ENCODE measurements around the gene TELO2. TPM values are rescaled to one million over a fixed set of nuclear protein-coding genes. Genes with fewer than 3 reads are reported as not detected.

Gene TELO2
- total RNA-seq, 1 experiment from 2014 or later, result 65.4 TPM

GRCh38 chr16:1461146-1461545 is 32.0 kb upstream of the TELO2 start:
- Histone ChIP-seq H3K9me3 (ENCODE audit: control insufficient read depth, insufficient read depth, low read depth, low read length) (no peaks in the 10 kb centered on the region), H3K36me3 (ENCODE audit: control insufficient read depth, insufficient read depth, low read length) (no peaks in the 10 kb centered on the region), H3K4me1 (ENCODE audit: control insufficient read depth, insufficient read depth, low read length) (no peaks in the 10 kb centered on the region), H3K27ac (ENCODE audit: low read length) (no peak overlapping the region), H3K4me3 (ENCODE audit: low read depth in 2 of 2, low read length in 2 of 2) (no peak overlapping the region), H3K27me3 (ENCODE audit: control insufficient read depth, insufficient read depth, low read length) (no peaks in the 10 kb centered on the region)
- intact Hi-C loops (cut with micrococcal nuclease; ENCODE audit: unreplicated experiment), result no loop called here
- no TSS peak for BruUV-seq (replicated peaks)
- in situ Hi-C loops (cut with HindIII; ENCODE audit: low pct_unique_long_range_greater_than_20kb, low sequenced_read_pairs), result no loop called here
- ChIA-PET POLR2A (no interaction called here), CTCF (no interaction called here)
- TF ChIP-seq REST (IDR thresholded peaks at IDR 0.05; ENCODE audit: insufficient read depth in 1 of 2, low read depth in 2 of 2, low read length in 1 of 2) (no peak), POLR2AphosphoS5 (IDR thresholded peaks at IDR 0.05; ENCODE audit: low read depth, low read length) (no peak), CTCF (IDR thresholded peaks at IDR 0.05) (no peak), TCF7L2 (IDR thresholded peaks at IDR 0.05; ENCODE audit: low read depth, low read length) (no peak), SIN3A (IDR thresholded peaks at IDR 0.05; ENCODE audit: borderline replicate concordance, insufficient read depth, low read depth, low read length) (no peak)
- ATAC-seq (no peak), DNase-seq (ENCODE audit: low read depth, low spot score) (no peak)

GRCh38 chr16:1464196-1464893 is 28.8 kb upstream of the TELO2 start:
- Histone ChIP-seq H3K4me3 (ENCODE audit: low read depth in 2 of 2, low read length in 2 of 2) (no peak overlapping the region), H3K4me1 (ENCODE audit: control insufficient read depth, insufficient read depth, low read length) (no peaks in the 10 kb centered on the region), H3K9me3 (ENCODE audit: control insufficient read depth, insufficient read depth, low read depth, low read length) (no peaks in the 10 kb centered on the region), H3K27me3 (ENCODE audit: control insufficient read depth, insufficient read depth, low read length) (no peaks in the 10 kb centered on the region), H3K36me3 (ENCODE audit: control insufficient read depth, insufficient read depth, low read length) (no peaks in the 10 kb centered on the region), H3K27ac (ENCODE audit: low read length) (no peak overlapping the region)
- CTCF ChIA-PET, result no interaction called here
- no TSS peak for BruUV-seq (replicated peaks)
- TF ChIP-seq SIN3A (IDR thresholded peaks at IDR 0.05; ENCODE audit: borderline replicate concordance, insufficient read depth, low read depth, low read length) (no peak), CTCF (IDR thresholded peaks at IDR 0.05) (no peak), REST (IDR thresholded peaks at IDR 0.05; ENCODE audit: insufficient read depth in 1 of 2, low read depth in 2 of 2, low read length in 1 of 2) (no peak), TCF7L2 (IDR thresholded peaks at IDR 0.05; ENCODE audit: low read depth, low read length) (no peak), POLR2AphosphoS5 (IDR thresholded peaks at IDR 0.05; ENCODE audit: low read depth, low read length) (no peak)
- DNase-seq (ENCODE audit: low read depth, low spot score) (no peak), ATAC-seq (no peak)
- in situ Hi-C loops (cut with HindIII; ENCODE audit: low pct_unique_long_range_greater_than_20kb, low sequenced_read_pairs), result no loop called here
- POLR2A ChIA-PET, result no interaction called here
- intact Hi-C loops (cut with micrococcal nuclease; ENCODE audit: unreplicated experiment), result no loop called here
